ENCODE measurements around the gene TTC38. TPM values are rescaled to one million over a fixed set of nuclear protein-coding genes. Genes with fewer than 3 reads are reported as not detected.
A peak's percentile ranks its signal among the peaks of the same experiment; 100 is the strongest.

TTC38 gene
- total RNA-seq, 1 donor from 2014 or later: 21.0 TPM

DNA sequence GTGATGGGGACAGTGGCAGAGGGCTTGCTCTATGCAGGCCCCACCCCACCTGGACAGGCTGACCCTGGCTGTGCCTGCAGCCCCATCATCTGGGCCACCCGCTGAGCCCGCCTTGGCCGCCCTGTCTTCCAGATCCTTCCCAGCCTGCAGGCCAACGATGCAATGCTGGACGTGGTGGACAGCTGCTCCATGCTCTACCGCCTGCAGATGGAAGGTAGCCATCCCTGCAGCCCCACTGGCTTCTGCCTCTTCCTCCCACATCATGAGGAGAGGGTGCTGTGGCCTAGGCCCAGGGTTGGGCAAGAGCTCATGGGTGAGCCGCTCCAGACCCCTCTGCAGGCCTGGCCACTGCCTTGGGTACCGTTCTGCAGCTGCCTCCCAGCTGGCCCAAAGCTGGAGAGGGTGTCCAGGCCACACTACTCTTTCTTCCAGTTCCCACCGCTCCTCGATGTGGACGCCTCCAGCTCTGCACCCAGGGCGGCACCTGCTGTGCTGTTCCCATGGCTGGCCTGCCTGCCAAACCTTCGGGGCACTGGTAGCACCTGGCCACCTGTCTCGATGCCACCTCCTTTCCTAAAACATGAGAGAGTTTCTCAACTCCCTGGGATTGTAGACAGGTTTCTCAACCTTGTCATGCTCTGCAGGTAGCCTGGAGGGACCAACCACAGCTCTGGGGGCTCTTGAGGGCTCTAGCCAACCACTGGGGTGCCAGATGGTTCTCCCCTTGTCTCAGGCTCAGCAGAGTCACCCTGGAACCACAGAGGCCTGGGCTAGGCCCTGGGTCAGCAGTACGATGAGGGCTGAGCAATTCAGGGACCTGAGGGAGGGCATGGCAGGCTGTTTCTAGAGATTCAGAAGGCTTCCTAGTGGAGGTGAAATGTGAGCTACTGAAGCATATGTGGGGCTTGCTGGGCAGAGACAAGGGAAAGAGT, 19.4 kb downstream of the TTC38 start:
- DNase-seq (ENCODE audit: low spot score): no peak
- H3K4me3 Mint-ChIP-seq (ENCODE audit: low read depth): peak overlapping the region; percentile 73
- no peaks in the 10 kb centered on the region for H3K27me3 Mint-ChIP-seq (ENCODE audit: low read depth)
- peaks cover 39% of the 10 kb centered on the region for H3K36me3 Mint-ChIP-seq (ENCODE audit: low read depth)
- intact Hi-C loops (cut with micrococcal nuclease): no loop called here
- peaks cover 2% of the 10 kb centered on the region for H3K4me1 Mint-ChIP-seq (ENCODE audit: low read depth)
- peak overlapping the region; percentile 65 for H3K27ac Mint-ChIP-seq
- no peaks in the 10 kb centered on the region for H3K9me3 Mint-ChIP-seq

- peaks cover 2% of the 10 kb centered on the region for H3K4me1 Mint-ChIP-seq (ENCODE audit: low read depth)
- H3K27ac Mint-ChIP-seq: peak overlapping the region; percentile 65
- intact Hi-C loops (cut with micrococcal nuclease): no loop called here
These were observed 20.3 kb downstream of the TTC38 start for GRCh38 chr22:46287873-46288751.

GRCh38 chr22:46288846-46289243, 21.0 kb downstream of the TTC38 start:
- DNase-seq (ENCODE audit: low spot score): no peak
- Mint-ChIP-seq H3K27ac (no peak overlapping the region), H3K36me3 (ENCODE audit: low read depth) (peaks cover 53% of the 10 kb centered on the region), H3K27me3 (ENCODE audit: low read depth) (no peaks in the 10 kb centered on the region), H3K9me3 (no peaks in the 10 kb centered on the region), H3K4me1 (ENCODE audit: low read depth) (peaks cover 2% of the 10 kb centered on the region), H3K4me3 (ENCODE audit: low read depth) (no peak overlapping the region)
- intact Hi-C loops (cut with micrococcal nuclease): no loop called here

More at GRCh38 chr22:46287873-46288751, 20.3 kb downstream of the TTC38 start:
- H3K4me3 Mint-ChIP-seq (ENCODE audit: low read depth): peak overlapping the region; percentile 73
- no peaks in the 10 kb centered on the region for H3K27me3 Mint-ChIP-seq (ENCODE audit: low read depth)
- DNase-seq (ENCODE audit: low spot score): peak; percentile 25
- no peaks in the 10 kb centered on the region for H3K9me3 Mint-ChIP-seq
- H3K36me3 Mint-ChIP-seq (ENCODE audit: low read depth): peaks cover 48% of the 10 kb centered on the region

GRCh38 chr22:46289244-46289891, 21.6 kb downstream of the TTC38 start:
- no peak overlapping the region for H3K27ac Mint-ChIP-seq
- DNase-seq (ENCODE audit: low spot score): no peak
- peaks cover 2% of the 10 kb centered on the region for H3K4me1 Mint-ChIP-seq (ENCODE audit: low read depth)
- H3K4me3 Mint-ChIP-seq (ENCODE audit: low read depth): no peak overlapping the region
- intact Hi-C loops (cut with micrococcal nuclease): no loop called here
- H3K27me3 Mint-ChIP-seq (ENCODE audit: low read depth): no peaks in the 10 kb centered on the region
- H3K36me3 Mint-ChIP-seq (ENCODE audit: low read depth): peaks cover 48% of the 10 kb centered on the region
- H3K9me3 Mint-ChIP-seq: no peaks in the 10 kb centered on the region

DNA sequence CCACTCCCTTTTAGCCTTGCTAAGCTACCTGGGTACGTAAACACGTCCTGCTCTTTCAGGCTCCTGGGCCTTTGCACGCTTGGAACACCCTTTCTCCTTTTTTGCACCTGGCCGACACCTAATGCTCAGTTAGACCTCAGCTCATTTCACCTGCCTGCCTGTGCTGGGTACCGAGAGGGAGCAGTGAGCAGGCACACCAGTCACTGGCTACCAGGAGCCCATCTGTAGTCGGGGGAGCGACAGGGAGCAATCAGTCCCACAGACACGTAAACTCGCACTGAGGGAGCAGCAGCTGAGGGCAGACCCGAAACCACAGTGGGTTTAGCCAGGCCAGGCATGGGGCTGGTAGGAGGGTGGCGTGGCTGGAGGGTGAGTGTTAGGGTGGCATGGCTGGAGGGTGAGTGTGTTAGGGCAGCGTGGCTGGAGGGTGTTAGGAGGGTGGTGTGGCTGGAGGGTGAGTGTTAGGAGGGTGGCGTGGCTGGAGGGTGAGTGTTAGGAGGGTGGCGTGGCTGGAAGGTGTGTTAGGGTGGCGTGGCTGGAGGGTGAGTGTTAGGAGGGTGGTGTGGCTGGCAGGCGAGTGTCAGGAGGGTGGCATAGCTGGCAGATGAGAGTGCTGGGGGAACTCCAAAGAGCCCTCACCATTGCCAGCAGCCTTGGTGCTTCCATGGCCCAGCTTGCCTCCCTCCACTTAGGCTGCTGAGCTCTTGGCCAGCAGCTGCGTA, 22.5 kb downstream of the TTC38 start:
- Mint-ChIP-seq H3K9me3 (no peaks in the 10 kb centered on the region), H3K4me1 (ENCODE audit: low read depth) (peaks cover 7% of the 10 kb centered on the region), H3K36me3 (ENCODE audit: low read depth) (peaks cover 42% of the 10 kb centered on the region), H3K27ac (no peak overlapping the region), H3K4me3 (ENCODE audit: low read depth) (no peak overlapping the region), H3K27me3 (ENCODE audit: low read depth) (no peaks in the 10 kb centered on the region)
- no peak for DNase-seq (ENCODE audit: low spot score)
- intact Hi-C loops (cut with micrococcal nuclease): no loop called here

DNA sequence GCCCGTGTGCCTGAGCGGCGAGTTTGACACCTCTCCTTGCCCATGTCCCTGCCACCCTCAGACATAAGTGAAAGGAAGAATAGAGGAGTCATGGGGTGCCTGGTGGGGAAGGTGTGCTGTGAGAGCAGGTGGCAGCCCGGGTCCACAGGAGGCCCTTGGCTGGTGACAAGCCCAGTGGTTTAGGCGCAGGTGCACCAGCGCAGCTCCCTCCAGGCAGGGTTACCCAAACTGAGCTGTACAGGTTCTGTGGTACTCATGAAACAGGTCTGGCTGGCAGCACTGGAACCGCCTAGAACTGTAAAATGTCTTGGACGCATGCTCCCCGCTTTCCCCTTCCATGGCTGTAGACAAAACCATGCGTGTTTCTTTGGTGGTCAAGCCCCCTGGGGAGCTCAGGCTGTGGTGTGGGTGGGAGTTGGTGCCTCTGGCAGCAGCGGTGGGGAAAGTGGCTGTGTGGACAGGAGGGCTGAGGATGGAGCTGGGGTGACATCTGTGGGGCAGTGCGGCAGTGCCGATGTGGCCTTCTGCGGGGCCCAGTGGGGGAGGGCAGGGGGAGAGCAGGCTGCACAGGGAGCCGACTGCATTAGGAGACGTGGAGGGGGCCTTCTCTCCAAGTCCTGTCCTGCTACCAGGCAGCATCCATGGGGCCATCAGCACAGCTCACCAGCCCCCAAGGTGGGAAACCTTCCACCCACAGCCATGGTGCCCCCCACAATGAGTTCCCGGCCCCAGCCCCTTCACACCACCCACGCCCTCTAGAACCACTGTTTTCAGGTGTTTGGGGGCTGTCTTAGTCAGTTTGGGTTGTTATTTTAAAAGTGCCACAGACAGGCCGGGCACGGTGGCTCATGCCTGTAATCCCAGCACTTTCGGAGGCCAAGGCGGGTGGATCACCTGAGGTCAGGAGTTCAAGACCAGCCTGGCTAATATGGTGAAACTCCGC, 23.3 kb downstream of the TTC38 start:
- Mint-ChIP-seq H3K4me1 (ENCODE audit: low read depth) (peaks cover 13% of the 10 kb centered on the region), H3K27me3 (ENCODE audit: low read depth) (no peaks in the 10 kb centered on the region), H3K27ac (no peak overlapping the region), H3K4me3 (ENCODE audit: low read depth) (no peak overlapping the region), H3K9me3 (no peaks in the 10 kb centered on the region), H3K36me3 (ENCODE audit: low read depth) (peaks cover 35% of the 10 kb centered on the region)
- intact Hi-C loops (cut with micrococcal nuclease): no loop called here
- no peak for DNase-seq (ENCODE audit: low spot score)

- Mint-ChIP-seq H3K4me3 (ENCODE audit: low read depth) (no peak overlapping the region), H3K9me3 (no peaks in the 10 kb centered on the region), H3K27ac (no peak overlapping the region), H3K4me1 (ENCODE audit: low read depth) (peaks cover 18% of the 10 kb centered on the region), H3K36me3 (ENCODE audit: low read depth) (peaks cover 32% of the 10 kb centered on the region), H3K27me3 (ENCODE audit: low read depth) (no peaks in the 10 kb centered on the region)
- DNase-seq (ENCODE audit: low spot score): no peak
- intact Hi-C loops (cut with micrococcal nuclease): no loop called here
These were observed 24.4 kb downstream of the TTC38 start for GRCh38 chr22:46292173-46292572.

DNA sequence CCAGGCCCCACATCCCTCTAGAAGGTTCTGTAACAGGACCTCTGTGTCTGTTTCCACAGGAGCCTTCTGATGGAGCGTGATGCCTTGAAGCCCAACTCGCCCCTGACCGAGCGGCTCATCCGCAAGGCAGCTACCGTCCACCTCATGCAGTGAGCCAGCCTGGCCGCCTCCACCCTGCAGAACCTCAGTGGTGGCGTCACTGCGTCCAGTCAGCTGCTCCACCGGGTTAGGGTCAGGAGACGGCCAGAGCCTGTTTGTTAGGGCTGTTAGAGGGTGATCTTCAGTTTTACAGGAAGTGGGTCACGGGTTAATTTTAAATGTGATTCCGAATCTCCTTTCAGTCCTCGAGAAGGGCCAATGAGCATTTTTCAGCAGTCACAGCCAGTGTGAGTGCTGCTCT, 24.9 kb downstream of the TTC38 start:
- no peak for DNase-seq (ENCODE audit: low spot score)
- no peaks in the 10 kb centered on the region for H3K9me3 Mint-ChIP-seq
- H3K4me3 Mint-ChIP-seq (ENCODE audit: low read depth): no peak overlapping the region
- H3K27ac Mint-ChIP-seq: no peak overlapping the region
- peaks cover 31% of the 10 kb centered on the region for H3K36me3 Mint-ChIP-seq (ENCODE audit: low read depth)
- peaks cover 23% of the 10 kb centered on the region for H3K4me1 Mint-ChIP-seq (ENCODE audit: low read depth)
- H3K27me3 Mint-ChIP-seq (ENCODE audit: low read depth): no peaks in the 10 kb centered on the region
- intact Hi-C loops (cut with micrococcal nuclease): no loop called here

DNA sequence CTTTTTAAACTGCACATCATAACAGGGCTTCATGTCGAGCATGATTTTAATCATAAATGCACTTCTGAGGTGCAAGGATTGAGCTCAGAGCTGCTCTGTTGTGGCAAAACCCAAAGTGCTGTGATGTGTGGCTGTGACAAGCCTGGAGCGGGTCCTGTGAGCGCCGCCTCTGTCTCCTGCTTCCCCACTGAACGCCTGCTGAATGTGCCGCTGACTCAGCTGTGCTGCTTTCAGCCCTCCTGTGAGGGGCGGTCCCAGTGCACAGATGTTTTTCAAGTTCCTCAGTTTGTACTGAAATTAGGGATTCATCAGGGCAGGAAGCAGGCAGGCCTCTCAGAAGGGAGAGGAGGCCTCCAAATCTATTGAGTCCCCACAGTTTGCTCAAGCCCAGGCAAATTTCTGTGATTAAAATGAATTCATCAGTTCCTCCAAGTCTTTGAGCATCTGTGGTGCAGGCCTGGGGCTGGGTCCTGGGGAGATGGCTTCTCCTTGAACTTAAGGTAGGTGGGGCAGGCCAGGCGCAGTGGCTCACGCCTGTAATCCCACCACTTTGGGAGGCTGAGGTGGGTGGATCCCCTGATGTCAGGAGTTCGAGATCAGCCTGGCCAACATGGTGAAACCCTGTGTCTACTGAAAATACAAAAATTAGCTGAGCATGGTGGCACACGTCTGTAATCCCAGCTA, 25.9 kb downstream of the TTC38 start:
- no peak for DNase-seq (ENCODE audit: low spot score)
- Mint-ChIP-seq H3K4me3 (ENCODE audit: low read depth) (no peak overlapping the region), H3K9me3 (no peaks in the 10 kb centered on the region), H3K27me3 (ENCODE audit: low read depth) (no peaks in the 10 kb centered on the region), H3K36me3 (ENCODE audit: low read depth) (peaks cover 36% of the 10 kb centered on the region), H3K27ac (no peak overlapping the region), H3K4me1 (ENCODE audit: low read depth) (peaks cover 23% of the 10 kb centered on the region)
- intact Hi-C loops (cut with micrococcal nuclease): no loop called here

GRCh38 chr22:46294784-46295183, 27.0 kb downstream of the TTC38 start:
- intact Hi-C loops (cut with micrococcal nuclease): loop anchor here (5.0 kb wide), 1 partner anchor 172 kb away; no protein-coding TSS in a partner anchor
- Mint-ChIP-seq H3K27ac (peak overlapping the region; percentile 30), H3K4me1 (ENCODE audit: low read depth) (peaks cover 31% of the 10 kb centered on the region), H3K9me3 (no peaks in the 10 kb centered on the region), H3K27me3 (ENCODE audit: low read depth) (no peaks in the 10 kb centered on the region), H3K4me3 (ENCODE audit: low read depth) (peak overlapping the region; percentile 78), H3K36me3 (ENCODE audit: low read depth) (peaks cover 46% of the 10 kb centered on the region)
- no peak for DNase-seq (ENCODE audit: low spot score)
